GM12864 (cell line): Measurements from ENCODE around the gene MICU1.

Experiments used
- DNase-seq: peaks from one replicate; pipeline ENCODE4 v3.0.0-alpha.2; 2011; ENCODE audit warnings: low read depth
- H3K4me3 ChIP-seq: 2 replicates; pipeline ENCODE4 v1.5.1; 2011; ENCODE audit warnings: mild to moderate bottlenecking, low read depth, low read length, control low read depth
- TF ChIP-seq, protein P1 (sequence below): IDR thresholded peaks from 2 replicates; pipeline ENCODE4 v1.5.1; 2011; ENCODE audit warnings: low read depth, mild to moderate bottlenecking, moderate library complexity, low read length, control low read depth, inconsistent platforms; ENCODE audit errors: missing control alignments

MICU1 gene

GRCh38 chr10:72523932-72524396 is 101.9 kb downstream of the MICU1 start:
- no peak for DNase-seq

DNA sequence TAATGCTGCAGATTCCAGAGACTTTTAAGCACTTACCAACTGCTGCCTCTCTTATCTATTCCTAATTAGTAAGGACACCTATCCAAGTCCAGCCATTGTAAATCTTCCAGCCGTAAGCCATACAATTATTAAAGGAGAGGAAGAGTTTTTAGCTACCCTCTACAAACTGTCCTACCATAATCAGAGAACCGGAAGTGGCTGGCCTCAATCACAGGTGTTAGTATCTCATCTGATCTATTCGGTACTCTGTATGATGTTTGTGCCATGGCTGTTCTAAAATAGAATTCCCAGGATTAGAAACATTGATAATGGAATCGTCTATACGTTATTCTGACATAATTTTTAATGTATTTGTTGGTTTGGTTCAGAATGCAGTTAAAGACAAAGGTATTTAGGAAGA is 102.8 kb downstream of the MICU1 start:
- no peak overlapping the region for H3K4me3 ChIP-seq
- no peak for DNase-seq
- TF ChIP-seq, protein P1, sequence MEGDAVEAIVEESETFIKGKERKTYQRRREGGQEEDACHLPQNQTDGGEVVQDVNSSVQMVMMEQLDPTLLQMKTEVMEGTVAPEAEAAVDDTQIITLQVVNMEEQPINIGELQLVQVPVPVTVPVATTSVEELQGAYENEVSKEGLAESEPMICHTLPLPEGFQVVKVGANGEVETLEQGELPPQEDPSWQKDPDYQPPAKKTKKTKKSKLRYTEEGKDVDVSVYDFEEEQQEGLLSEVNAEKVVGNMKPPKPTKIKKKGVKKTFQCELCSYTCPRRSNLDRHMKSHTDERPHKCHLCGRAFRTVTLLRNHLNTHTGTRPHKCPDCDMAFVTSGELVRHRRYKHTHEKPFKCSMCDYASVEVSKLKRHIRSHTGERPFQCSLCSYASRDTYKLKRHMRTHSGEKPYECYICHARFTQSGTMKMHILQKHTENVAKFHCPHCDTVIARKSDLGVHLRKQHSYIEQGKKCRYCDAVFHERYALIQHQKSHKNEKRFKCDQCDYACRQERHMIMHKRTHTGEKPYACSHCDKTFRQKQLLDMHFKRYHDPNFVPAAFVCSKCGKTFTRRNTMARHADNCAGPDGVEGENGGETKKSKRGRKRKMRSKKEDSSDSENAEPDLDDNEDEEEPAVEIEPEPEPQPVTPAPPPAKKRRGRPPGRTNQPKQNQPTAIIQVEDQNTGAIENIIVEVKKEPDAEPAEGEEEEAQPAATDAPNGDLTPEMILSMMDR: no peak

More at GRCh38 chr10:72523932-72524396, 101.9 kb downstream of the MICU1 start:
- H3K4me3 ChIP-seq: no peak overlapping the region
- TF ChIP-seq, protein P1: no peak

GRCh38 chr10:72517244-72517643 is 108.6 kb downstream of the MICU1 start:
- no peak overlapping the region for H3K4me3 ChIP-seq
- TF ChIP-seq, protein P1: no peak
- no peak for DNase-seq

- TF ChIP-seq, protein P1: no peak
- no peak overlapping the region for H3K4me3 ChIP-seq
- no peak for DNase-seq
Measured at GRCh38 chr10:72515455-72515854, 110.4 kb downstream of the MICU1 start.

DNA sequence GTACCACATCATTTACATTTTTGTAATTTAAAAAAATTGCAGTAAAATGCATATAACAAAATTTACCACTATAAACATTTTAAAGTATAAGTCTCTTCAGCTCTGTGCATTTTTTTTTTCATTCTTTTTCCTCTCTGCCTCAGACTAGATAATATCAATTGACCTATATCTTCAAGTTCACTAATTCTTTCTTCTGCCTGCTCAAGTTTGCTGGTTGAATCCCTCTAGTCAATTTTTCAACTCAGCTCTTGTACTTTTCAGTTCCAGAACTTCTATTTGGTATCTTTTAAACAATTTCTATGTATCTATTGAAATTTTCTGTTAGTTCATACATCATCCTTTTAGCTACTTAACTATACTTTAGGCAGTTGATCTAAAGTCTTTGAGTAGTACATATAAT is 112.0 kb downstream of the MICU1 start:
- H3K4me3 ChIP-seq: no peak overlapping the region
- TF ChIP-seq, protein P1: no peak
- DNase-seq: no peak

- no peak overlapping the region for H3K4me3 ChIP-seq
- no peak for DNase-seq
- TF ChIP-seq, protein P1: no peak
Measured at GRCh38 chr10:72511459-72511858, 114.4 kb downstream of the MICU1 start.

- no peak for DNase-seq
- TF ChIP-seq, protein P1: no peak
- H3K4me3 ChIP-seq: no peak overlapping the region
Measured at GRCh38 chr10:72509941-72510340, 115.9 kb downstream of the MICU1 start.
